Urothelium cell line (cell line): Measurements from ENCODE around the gene DDX49.

Source experiments
- DNase-seq: peaks from one replicate; pipeline ENCODE4 v3.0.0; 2011; ENCODE audit warnings: low spot score, mixed read lengths
- FAIRE-seq: peaks from 2 replicates; lab custom pipeline; 2011; peaks lifted over from hg19 to GRCh38; lab: Jason Lieb, UNC

The DDX49 gene

GRCh38 chr19:18967358-18968146 is 48.0 kb downstream of the DDX49 start:
- no peak for FAIRE-seq
- peak; percentile 35 for DNase-seq

GRCh38 chr19:18969931-18970659 is 50.6 kb downstream of the DDX49 start:
- FAIRE-seq (no peak), DNase-seq (no peak)

GRCh38 chr19:18972301-18972811 is 52.8 kb downstream of the DDX49 start:
- FAIRE-seq, result no peak
- no peak for DNase-seq

GRCh38 chr19:18972851-18973250 is 53.3 kb downstream of the DDX49 start:
- DNase-seq (no peak), FAIRE-seq (no peak)

- FAIRE-seq, result no peak
- DNase-seq, result no peak
Observed at GRCh38 chr19:18975011-18975410, 55.5 kb downstream of the DDX49 start.

DNA sequence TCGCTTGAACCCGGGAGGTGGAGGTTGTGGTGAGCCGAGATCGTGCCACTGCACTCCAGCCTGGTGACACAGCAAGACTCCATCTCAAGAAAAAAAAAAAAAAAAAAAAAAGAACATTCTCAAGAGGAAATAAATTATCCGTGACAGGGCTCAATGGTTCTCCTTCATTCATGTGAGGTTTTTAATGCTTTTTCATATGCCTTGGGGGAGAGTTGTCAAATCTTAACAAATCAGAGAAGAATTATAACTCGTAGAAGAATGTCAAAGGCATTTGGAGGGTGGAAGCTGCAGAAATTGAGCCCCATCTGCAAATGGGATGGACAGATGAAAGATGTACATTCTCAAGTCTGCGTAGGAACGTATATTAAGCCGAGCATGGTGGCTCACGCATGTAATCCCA is 56.4 kb downstream of the DDX49 start:
- no peak for DNase-seq
- FAIRE-seq, result no peak
